ENCODE data around the gene MEPE.

GRCh38 chr4:87838205-87838604 is 5.4 kb downstream of the MEPE start:
- TF ChIP-seq EZH2 (IDR thresholded peaks at IDR 0.05) (no peak), CTCF (IDR thresholded peaks at IDR 0.05) (peak; percentile 53)
